Esophagus muscularis mucosa (tissue), 4 donors: Measurements from ENCODE around the gene ABR. TPM values are rescaled to one million over a fixed set of nuclear protein-coding genes. Genes with fewer than 3 reads are reported as not detected.
"Not testable (repeated sequence)": the region's sequence is repeated elsewhere in the genome, so short reads cannot be mapped to it uniquely, and the experiment has no call there.

ENCODE experiments used
- DNase-seq: peaks from one replicate; pipeline ENCODE4 v3.0.0-alpha.2; 2017; ENCODE audit errors: extremely low spot score
- H3K27ac ChIP-seq, 4 donors: fragments of 200-600 bp; sonication (generic); replicated peaks in 1 of 4; 1 replicate in 3 of 4; 2 replicates in 1 of 4; pipeline ENCODE4 v1.5.1; 2016 to 2019; ENCODE audit warnings: mild to moderate bottlenecking in 1 of 4
- H3K27me3 ChIP-seq, 4 donors: fragments of 200-600 bp; sonication (generic); one replicate each; pipeline versions ENCODE4 v1.5.1 to v1.6.0; 2016 to 2019
- H3K36me3 ChIP-seq, 4 donors: fragments of 200-600 bp; sonication (generic); one replicate each; pipeline ENCODE4 v1.5.1; 2016 to 2019
- H3K4me1 ChIP-seq, 4 donors: fragments of 200-600 bp; sonication (generic); one replicate each; pipeline ENCODE4 v1.5.1; 2016 to 2019
- H3K4me3 ChIP-seq, 4 donors: fragments of 200-600 bp; sonication (generic); 1 replicate in 2 of 4; 2 replicates in 2 of 4; pipeline ENCODE4 v1.5.1; 2016 to 2019; ENCODE audit warnings: mild to moderate bottlenecking in 4 of 4, moderate library complexity in 1 of 4
- H3K9me3 ChIP-seq, 4 donors: fragments of 200-600 bp; sonication (generic); 1 replicate in 3 of 4; 2 replicates in 1 of 4; pipeline ENCODE4 v1.5.1; 2016 to 2019
- CTCF ChIP-seq, 3 experiments: fragments of 200-600 bp in 2 of 3; fragments of 450-650 bp in 1 of 3; sonication (generic) in 2 of 3; IDR thresholded peaks; one replicate each; pipeline ENCODE4 v1.5.1; 2017 to 2019; ENCODE audit warnings: antibody characterized with exemption in 3 of 3, mild to moderate bottlenecking in 2 of 3, moderate library complexity in 1 of 3
- EP300 ChIP-seq: sonication (generic); formaldehyde crosslinking; IDR thresholded peaks from one replicate; pipeline ENCODE4 v1.6.1; 2017; ENCODE audit warnings: antibody characterized with exemption
- POLR2A ChIP-seq: fragments of 450-650 bp; IDR thresholded peaks from one replicate; pipeline ENCODE4 v1.6.1; 2017; ENCODE audit warnings: antibody characterized with exemption, moderate library complexity, mild to moderate bottlenecking, low read depth
- POLR2AphosphoS5 ChIP-seq, 2 donors: sonication (generic); formaldehyde crosslinking; IDR thresholded peaks; one replicate each; pipeline ENCODE4 v1.6.1; 2017; ENCODE audit warnings: antibody characterized with exemption in 2 of 2
- WGBS: methylation state at CpG from one replicate; pipeline ENCODE4 v1.1.5; 2018; 5-methylcytosine and 5-hydroxymethylcytosine counted together
- intact Hi-C: fragments of 100-400 bp; cut with DNase I; formaldehyde crosslinking; loops from one replicate; pipeline ENCODE4 v1.15.1; 2023
- total RNA-seq, 4 donors: library from RNA; depleted of rRNA; stranded (reverse); fragments of >200 nt; gene quantifications; one replicate each; pipeline versions ENCODE4 v1.1.0 to v1.2.1, GENCODE V29; 2016

The ABR gene
- total RNA-seq, 4 donors from 2014 or later: 98.4 to 142 (median 114) TPM

- Histone ChIP-seq H3K4me3 (no peak overlapping the region), H3K9me3 (no peaks in the 10 kb centered on the region), H3K27ac (no peak overlapping the region), H3K27me3 (no peaks in the 10 kb centered on the region), H3K36me3 (peaks cover 21 to 91% (median 79%) of the 10 kb centered on the region in 4 donors), H3K4me1 (peaks cover 14 to 24% (median 21%) of the 10 kb centered on the region in 4 donors)
- WGBS: 89% methylated on average over 17 of the region's 20 CpGs
- no peak for DNase-seq
- TF ChIP-seq EP300 (no peak), POLR2A (no peak), CTCF (IDR thresholded peaks at IDR 0.05) (no peak), POLR2AphosphoS5 (IDR thresholded peaks at IDR 0.05) (no peak)
- intact Hi-C loops: no loop called here
These were observed 104.7 kb downstream of the ABR start for GRCh38 chr17:1074886-1075605.

- intact Hi-C loops, H3K9me3 ChIP-seq, H3K27me3 ChIP-seq, H3K4me3 ChIP-seq, DNase-seq, H3K27ac ChIP-seq: not testable (repeated sequence)
- H3K4me1 ChIP-seq: peaks cover 10 to 19% (median 13%) of the 10 kb centered on the region in 4 donors
- peaks cover 25 to 95% (median 81%) of the 10 kb centered on the region in 4 donors for H3K36me3 ChIP-seq
- 90% methylated on average over 12 of the region's 15 CpGs for WGBS
These were observed 105.7 kb downstream of the ABR start for GRCh38 chr17:1073963-1074625.

- TF ChIP-seq POLR2A: no peak
- no peaks in the 10 kb centered on the region for H3K27me3 ChIP-seq
- H3K4me3 ChIP-seq: no peak overlapping the region
- 72% methylated on average over 14 of the region's 25 CpGs for WGBS
- peaks cover 3 to 15% (median 6%) of the 10 kb centered on the region in 4 donors for H3K4me1 ChIP-seq
- intact Hi-C loops: no loop called here
- peaks cover 32 to 95% (median 82%) of the 10 kb centered on the region in 4 donors for H3K36me3 ChIP-seq
- DNase-seq: no peak
- H3K9me3 ChIP-seq: no peaks in the 10 kb centered on the region
- no peak overlapping the region for H3K27ac ChIP-seq
These were observed 106.4 kb downstream of the ABR start for GRCh38 chr17:1073241-1073962.

- Histone ChIP-seq H3K27ac (no peak overlapping the region), H3K36me3 (peaks cover 36 to 95% (median 82%) of the 10 kb centered on the region in 4 donors)
- intact Hi-C loops: no loop called here
These were observed 107.2 kb downstream of the ABR start for GRCh38 chr17:1072551-1072961.

More at GRCh38 chr17:1072551-1072961, 107.2 kb downstream of the ABR start:
- peaks cover 0 to 9% (median 0%) of the 10 kb centered on the region in 4 donors for H3K4me1 ChIP-seq
- no peak for DNase-seq
- TF ChIP-seq POLR2AphosphoS5 (IDR thresholded peaks at IDR 0.05): no peak
- no peak for TF ChIP-seq POLR2A
- no peak for TF ChIP-seq EP300
- no peak for TF ChIP-seq CTCF (IDR thresholded peaks at IDR 0.05)
- 93% methylated on average over 19 of the region's 20 CpGs for WGBS
- no peaks in the 10 kb centered on the region for H3K9me3 ChIP-seq
- no peak overlapping the region for H3K4me3 ChIP-seq
- H3K27me3 ChIP-seq: no peaks in the 10 kb centered on the region
